NCI-H774 (cell line): Measurements from ENCODE around the gene TRAPPC14.
"Not testable (repeated sequence)": the region's sequence is repeated elsewhere in the genome, so short reads cannot be mapped to it uniquely, and the experiment has no call there.

Experiments
- DNase-seq: peaks from one replicate; lab custom pipeline; 2025; lab: John Stamatoyannopoulos, UW

The TRAPPC14 gene

GRCh38 chr7:100153708-100154535 lies 4.6 kb downstream of the TRAPPC14 start:
- no peak for DNase-seq

DNA sequence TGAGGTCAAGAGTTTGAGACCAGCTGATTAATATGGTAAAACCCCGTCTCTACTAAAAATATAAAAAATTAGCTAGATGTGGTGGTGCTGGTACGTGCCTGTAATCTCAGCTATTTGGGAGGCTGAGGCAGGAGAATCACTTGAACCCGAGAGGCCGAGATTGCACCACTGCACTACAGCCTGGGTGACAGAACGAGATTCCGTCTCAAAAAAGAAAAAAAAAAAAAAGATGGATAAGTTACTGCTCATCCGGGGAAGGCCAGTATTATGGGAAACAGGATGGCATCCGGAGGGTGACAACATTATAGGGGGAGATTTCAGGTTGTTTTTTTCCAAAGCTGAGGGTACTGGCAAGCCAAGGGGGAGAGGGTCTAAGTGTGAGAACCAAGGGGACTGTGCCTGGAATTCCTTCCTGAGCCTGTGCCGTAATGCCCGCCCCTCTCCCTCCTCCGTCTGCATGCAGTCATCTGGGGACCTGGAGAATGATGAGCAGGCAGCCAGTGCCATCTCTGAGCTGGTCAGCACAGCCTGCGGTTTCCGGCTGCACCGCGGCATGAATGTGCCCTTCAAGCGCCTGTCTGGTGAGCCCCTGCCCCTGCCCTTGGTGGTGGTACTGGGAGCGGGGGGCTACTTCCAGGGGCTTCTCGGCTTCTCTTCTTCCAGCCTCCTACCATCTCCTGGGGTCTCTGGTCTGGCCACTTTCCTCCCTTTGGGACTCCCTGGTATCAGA lies 5.4 kb downstream of the TRAPPC14 start:
- DNase-seq: no peak

DNA sequence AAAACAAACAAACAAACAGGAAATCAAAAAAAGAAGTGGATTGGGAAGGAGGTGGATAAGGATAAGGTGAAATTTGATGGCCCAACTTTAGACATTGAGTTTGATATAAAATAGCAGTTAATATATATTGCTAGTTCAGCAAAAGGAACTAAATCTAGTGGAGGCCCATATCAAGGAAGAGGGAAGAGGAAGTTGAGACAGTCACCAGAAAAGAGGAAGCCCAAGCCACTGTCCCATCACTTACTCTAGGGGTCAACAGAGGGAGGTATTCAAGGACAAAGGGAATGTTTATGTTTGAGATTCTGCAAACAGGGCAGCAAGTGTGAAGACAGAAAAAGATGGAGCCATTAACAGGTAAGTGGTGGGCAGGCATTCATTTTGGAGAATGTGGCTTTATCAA lies 6.1 kb downstream of the TRAPPC14 start:
- no peak for DNase-seq

GRCh38 chr7:100148559-100149328 lies 9.8 kb downstream of the TRAPPC14 start, which contains the start of gene LAMTOR4:
LAMTOR4 (plus strand) TSS chr7:100148918; CDS start chr7:100148973, 55 bp downstream.
- DNase-seq: peak; percentile 99

DNA sequence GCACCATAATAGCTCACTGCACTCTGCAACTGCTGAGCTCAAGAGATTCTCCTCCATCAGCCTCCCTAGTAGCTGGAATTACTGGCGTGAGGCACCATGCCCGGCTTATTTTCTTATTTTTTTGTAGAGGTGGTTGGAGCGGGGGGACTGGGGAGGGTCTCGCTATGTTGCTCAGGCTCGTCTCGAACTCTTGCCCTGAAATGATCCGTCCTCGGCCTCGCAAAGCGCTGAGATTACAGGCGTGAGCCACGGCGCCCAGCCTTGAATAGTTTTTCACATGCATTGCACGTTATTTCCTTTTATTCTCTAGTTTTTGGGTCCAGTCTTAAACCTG lies 10.3 kb downstream of the TRAPPC14 start:
- DNase-seq: no peak

DNA sequence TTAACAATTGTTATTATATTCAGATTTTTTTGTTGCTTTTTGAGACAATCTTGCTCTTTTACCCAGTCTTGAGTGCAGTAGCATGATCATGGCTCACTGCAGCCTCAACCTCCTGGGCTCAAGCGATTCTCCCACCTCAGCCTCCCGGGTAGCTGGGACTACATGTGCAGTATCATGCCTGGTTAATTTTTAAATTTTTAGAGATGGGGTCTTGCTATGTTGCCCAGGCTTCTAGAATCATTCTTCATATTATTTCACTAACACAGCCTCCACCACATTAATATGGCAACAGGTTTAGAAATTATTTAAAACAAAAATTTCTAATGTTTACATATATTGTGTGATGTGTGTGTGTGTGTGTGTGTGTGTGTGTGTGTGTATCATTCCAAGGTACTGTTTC lies 11.2 kb downstream of the TRAPPC14 start:
- no peak for DNase-seq

- not testable (repeated sequence) for DNase-seq
These were observed 12.2 kb downstream of the TRAPPC14 start for GRCh38 chr7:100146350-100146749.

- DNase-seq: no peak
These were observed 16.1 kb downstream of the TRAPPC14 start for GRCh38 chr7:100142461-100142860.

DNA sequence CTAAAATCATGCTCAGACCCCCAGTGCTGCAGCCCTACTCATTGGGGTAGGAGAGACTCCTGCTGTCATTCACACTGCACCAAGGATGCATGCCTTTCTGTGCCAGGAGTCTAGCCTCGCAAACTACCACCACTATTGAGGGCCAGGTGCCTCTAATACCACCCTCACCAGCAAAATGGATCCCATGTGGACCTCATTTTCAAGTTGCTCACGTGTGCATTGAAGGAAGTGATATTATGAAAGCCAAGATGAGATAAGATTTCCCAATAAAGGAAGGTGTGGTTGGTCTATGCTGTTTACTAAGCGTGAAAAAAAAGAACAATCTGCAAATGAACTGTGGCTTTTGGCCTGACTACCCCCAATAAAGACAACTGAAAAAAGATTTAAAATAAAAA lies 17.0 kb downstream of the TRAPPC14 start:
- no peak for DNase-seq

DNA sequence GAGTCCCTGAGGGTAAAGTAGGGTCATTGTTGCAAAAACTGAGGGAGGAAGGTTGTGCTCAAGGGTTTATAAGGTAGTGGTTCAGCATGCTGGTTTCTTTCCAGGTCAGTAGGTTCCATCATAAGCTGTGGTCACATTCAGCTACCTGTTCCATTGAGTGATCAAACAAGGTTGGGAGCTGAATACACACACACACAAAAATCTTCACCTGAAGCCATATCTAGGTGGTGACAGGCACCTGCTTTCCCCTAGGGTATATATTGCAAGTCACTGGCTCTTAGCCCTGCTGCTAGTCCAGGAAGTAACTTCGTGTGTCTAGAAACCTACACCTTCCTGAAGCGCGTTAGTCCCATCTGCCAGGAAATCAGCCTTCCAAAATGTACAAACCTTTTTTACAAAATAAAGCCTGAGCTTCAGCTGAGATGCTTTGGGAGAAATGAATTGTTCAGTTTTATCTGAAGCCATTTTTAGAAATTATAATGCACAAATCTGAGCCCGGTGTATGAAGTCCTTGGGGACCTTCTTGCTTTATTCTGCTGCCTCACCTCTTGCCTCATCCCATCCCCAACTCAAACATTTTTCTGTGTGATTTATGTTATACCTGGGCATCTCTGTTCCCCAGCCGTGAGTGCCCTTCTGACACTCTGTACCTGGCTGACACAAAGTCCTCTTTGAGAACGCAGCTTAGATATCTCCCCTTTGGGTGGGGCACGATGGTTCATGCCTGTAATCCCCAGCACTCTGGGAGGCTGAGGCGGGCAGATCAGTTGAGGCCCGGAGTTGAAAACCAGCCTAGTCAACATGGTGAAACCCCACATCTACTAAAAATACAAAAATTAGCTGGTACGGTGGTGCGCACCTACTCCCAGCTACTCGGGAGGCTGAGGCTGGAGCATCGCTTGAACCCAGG lies 20.4 kb downstream of the TRAPPC14 start:
- DNase-seq: no peak

DNA sequence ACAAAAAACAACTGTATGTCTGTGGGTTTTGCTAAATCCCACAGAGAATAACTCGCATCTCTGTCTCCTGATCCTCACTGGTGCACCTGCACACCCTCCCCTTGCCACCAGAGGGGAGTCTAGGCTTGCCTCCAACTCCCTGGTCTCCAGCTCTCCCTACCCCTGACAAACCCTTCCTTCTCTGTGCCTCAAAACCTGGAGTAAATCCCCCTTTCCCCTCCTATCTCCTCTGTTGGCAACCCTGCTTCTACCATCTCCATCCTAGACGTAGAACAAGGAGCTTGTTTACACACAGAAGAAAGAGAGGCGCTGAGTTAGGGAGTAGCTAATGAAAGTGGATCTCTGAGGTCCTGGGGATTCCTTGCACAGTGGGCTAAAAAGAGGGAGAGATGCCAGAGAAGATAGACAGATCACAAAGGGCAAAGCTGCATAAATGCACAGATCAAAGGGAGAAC lies 25.8 kb downstream of the TRAPPC14 start:
- peak; percentile 45 for DNase-seq

DNA sequence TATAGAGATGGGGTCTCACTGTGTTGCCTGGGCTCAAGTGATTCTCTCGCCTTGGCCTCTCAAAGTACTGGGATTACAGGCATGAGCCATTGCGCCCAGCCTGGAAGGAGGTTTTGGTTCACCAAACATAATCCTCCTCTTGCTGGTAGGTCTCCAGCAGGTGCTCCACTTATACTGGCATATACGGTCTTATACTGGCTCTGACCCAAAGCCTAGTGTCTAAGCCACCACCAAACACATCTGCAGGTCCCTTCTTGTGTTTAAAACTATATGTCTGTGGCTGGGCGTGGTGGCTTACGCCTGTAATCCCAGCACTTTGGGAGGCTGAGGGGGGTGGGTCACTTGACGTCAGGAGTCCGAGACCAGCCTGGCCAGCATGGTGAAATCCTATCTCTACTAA lies 26.4 kb downstream of the TRAPPC14 start:
- no peak for DNase-seq

- peak; percentile 59 for DNase-seq
These were observed 27.7 kb downstream of the TRAPPC14 start for GRCh38 chr7:100130608-100131453.

DNA sequence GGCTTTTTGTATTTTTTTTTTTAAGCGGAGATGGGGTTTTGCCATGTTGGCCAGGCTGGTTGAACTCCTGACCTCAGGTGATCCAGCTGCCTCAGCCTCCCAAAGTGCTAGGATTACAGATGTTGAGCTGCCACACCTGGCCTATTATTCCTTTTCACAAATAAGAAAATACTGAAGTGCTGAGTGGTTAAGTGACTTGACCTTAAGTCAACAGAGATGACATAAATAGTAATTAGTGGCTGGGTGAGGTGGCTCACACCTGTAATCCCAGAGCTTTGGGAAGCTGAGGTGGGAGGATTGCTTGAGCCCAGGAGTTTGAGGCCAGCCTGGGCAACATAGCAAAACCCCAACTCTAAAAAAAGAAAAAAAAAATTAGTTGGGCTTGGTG lies 28.3 kb downstream of the TRAPPC14 start:
- peak; percentile 74 for DNase-seq

GRCh38 chr7:100128637-100128963 lies 29.9 kb downstream of the TRAPPC14 start:
- DNase-seq: no peak

DNA sequence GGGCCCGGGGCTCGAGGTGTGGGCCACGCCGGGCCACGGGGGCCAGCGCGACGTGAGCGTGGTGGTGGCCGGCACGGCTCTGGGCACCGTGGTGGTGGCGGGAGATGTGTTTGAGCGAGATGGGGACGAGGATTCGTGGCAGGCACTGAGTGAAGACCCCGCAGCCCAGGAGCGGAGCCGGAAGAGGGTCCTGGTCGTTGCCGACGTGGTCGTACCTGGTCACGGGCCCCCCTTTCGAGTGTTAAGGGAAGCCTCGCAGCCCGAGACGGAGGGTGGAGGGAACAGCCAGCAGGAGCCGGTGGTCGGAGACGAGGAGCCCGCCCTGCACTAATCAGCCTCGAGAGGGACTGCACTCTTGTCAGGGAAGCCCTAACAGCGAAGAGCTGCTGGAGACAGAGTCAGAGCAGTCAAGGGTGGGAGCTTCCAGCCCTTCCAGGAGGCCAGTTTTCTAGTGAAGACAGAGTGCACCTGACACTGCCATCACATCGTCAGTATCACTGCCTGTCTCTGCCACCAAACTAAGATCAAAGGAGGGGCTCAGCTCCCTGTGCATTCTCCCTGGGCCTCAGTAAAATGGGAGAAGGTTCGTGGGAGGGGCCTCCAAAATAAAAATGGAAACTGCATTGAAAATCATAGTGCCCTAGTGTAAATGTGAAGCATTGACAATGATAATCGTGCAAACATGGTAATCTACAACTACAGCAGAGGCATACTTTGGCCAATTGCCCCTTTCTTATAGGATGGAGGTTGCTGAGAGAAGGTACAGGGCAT lies 30.5 kb downstream of the TRAPPC14 start:
- DNase-seq: no peak

GRCh38 chr7:100126931-100127865 lies 31.3 kb downstream of the TRAPPC14 start, which contains the start of gene MBLAC1:
MBLAC1 (plus strand) TSS chr7:100126967; CDS start chr7:100127396, 429 bp downstream.
- peak; percentile 88 for DNase-seq

GRCh38 chr7:100126239-100126930 lies 32.1 kb downstream of the TRAPPC14 start:
- no peak for DNase-seq
